GM19238 (cell line): ENCODE results near the gene FBLN5.
"Not testable (repeated sequence)": the region's sequence is repeated elsewhere in the genome, so short reads cannot be mapped to it uniquely, and the experiment has no call there.

Experiments
- DNase-seq: peaks from one replicate; pipeline ENCODE4 v3.0.0; 2011; ENCODE audit warnings: low spot score; ENCODE audit not compliant: insufficient read length

FBLN5 gene

DNA sequence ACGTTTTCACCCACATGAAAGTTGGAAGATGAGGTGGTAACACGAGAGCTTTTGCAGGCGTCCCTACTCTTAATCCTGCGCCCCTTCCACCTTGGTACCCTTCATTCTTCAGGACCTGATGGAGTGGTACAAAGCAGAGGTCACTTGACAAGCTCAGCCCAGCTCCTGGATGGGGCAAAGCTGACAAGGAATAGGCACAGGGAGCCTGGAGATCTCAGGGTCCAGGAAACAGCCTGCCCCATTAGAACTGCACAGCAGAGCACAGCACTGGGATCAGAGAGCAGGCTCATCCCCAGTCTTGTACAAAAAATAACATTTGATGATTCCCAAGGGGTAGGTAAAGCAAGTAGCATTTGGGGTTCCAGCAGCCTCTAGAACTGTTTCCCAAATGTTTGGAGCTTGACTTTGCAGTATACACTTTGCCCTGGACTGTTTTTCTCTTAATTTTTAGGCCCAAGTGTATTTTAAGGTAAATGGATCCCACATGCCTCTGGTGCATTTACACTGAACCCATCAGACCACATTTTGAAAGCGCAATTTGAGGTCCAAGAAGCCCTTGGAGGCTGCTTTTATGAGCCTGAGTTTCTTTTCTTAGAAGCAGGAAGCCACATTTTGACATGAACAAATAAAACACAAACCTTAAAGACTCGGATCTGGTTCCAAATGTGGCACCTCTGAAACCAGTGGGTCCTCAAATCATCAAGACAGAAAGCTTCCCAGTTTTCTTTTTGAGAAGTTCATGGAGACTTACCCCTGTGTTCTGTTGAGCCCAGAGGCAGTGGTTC is 80.8 kb downstream of the FBLN5 start:
- no peak for DNase-seq

DNA sequence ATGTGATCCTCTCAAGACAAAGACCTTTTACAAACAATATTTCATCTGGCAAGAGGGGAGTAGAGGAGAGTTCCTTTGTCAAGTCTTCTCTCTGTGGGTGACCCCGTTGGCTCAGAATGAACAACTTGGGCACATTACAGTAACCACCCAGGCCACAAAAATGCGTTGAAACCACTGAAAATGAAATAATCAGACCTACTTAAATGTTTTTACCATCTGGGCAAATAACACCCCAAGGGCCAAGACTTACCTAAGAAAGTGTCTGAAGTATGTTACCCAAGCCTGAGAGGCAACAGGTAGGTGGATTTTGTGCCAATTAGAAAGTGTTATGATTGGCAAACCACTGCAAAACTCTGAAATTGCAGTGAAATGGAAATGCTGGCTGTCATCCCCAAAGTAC is 81.4 kb downstream of the FBLN5 start:
- DNase-seq = no peak

DNA sequence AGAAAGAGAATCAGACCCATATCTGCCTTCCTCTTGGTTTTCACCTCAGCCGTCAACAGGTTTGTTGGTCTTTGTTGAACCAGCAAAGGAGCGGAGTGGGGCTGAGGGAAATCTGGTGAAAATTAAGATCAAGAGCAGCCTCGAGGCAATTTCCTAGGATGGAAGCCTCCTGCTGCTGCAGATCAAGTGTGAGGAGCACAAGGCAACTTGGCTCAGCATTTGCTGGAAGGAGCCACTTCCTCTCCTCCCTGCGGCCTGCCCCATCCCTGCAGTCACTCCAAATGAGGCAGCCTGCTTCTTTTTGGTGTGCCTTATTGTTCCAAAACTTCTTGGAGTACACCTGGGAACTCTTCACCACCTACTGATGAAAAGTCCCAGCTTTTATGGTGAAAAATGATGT is 85.1 kb downstream of the FBLN5 start:
- DNase-seq = no peak

DNA sequence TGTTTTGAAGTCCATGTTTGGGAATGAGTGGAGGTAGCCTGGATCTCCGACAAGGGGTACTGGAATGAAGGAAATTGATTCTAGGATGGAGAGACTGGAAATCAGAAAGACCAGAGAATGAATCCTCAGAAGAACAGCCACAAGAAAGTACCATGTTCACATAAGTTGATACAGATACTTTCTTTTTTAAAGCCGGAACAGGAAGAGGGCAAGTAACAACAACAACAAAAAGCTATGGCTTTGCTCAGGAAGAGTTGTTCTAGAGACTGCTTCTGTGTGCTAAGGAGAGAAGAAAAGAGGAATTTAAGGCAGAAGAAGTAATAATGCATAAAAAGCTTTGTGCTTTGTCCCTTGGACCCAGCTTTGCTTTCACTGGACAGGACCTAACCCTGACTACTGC is 86.4 kb downstream of the FBLN5 start:
- DNase-seq = no peak

DNA sequence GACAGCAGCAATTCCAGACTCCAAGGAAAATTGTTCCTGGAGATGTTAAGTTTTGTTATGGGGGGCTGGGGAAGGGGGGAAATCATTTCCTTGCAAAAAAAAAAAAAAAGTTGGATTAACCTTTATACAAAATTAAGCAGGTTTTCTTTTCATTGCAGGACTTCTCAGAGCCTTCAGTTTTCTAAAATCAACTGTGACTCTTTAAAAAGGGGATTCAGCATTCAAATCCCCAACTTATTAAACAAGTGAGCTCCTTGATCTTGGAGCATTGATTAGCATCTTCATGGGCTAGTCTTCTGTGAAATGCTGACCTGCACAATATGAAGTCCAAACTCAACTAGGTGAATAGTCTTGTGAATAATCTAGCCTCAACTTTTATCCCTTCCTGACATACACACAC is 87.3 kb downstream of the FBLN5 start:
- no peak for DNase-seq

DNA sequence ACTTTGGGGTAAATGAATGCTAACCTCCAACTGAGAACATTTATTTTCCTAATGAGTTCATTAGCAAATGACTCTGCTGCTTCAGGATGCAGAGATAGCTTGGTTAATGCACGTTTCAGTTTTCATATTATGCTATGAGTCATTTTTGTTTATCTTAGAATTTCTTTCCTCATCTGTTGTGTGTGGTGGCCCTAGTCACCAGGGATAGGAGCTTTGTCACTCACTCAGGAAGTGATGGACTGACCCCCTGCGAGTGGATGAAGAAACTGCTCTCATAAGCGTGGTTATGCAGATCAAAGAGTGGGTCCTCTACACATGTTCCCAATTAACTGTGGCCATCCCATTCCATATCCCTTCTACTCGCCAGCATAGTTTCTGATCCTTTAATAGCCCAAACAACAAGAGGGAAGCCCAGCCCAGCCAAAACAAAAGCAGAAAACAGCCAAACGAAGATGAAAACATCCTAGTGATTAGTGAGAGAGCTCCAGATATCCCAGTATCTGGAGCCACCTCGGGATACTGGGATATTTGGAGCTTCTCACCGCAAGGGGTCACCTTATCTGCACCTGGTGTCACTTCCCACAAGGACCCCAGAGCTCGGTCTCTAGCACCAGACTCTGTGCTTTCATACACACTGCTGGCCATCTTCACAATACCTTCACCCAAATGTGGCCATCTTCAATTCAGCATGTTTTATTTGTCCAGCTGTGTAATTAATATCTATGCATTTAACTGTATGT is 88.8 kb downstream of the FBLN5 start:
- peak; percentile 27 for DNase-seq

DNA sequence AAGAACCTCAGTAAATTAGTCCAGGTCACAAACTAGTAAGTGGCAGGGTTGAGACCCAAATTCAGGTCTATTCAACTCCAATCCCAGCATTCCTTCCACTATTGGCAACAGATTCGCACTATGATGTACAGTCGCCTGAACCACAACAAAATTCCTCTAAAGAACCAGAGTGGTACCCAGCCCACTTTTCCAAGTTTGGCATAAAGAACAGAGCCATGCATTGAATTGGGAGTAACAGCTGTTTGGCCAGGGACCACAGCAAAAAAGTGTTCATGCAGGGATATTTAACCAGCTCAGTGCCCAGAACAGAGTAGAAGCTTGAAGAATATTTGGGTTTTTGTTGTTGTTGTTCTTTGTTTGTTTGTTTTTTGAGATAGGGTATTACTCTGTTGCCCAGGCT is 89.9 kb downstream of the FBLN5 start:
- no peak for DNase-seq

DNA sequence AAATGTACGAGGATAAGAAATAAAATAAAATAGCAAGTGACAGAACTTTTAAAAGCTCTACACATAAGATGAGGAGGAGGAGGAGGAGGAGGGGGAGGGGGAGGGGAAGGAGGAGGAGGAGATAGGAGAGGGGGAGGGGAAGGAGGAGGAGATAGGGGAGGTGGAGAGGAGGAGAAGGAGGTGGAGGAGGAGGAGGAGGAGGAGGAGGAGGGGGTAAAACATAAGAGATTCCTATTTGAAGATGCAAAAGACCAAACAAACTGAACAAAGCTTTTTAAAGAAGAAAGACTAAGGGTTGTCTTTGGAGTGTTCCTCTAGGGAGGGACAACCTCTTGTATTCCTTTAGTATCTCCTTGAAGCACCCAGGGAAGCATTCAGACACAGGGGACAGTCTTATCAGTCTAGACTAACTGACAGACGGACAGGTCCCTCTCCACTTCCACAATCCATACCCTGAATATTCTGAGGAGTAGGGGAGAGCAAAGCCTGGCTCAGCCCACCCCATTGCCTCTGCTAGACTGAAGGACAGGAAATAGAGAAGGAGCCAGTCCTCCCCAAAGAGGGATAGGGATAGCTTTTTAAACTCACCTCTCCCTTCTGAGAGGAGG is 93.1 kb downstream of the FBLN5 start:
- DNase-seq = no peak

DNA sequence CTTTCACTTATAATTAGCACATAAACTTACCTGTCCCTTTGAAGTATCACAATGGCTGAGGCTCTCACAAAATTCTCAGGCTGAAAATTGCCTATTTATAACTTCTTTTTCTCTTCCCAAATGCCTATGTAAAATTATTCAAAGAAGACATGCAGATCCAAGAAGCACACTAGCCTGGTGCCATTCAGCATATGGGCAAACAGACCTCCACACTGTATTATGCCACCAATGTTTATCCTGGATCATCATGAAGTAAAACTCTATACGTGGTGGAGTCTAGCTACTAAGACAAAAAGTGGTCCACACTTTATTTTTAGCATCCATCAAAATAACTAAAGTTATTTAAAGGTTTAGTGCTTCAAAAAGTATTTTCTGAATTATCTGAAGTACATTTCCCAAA is 95.9 kb downstream of the FBLN5 start:
- no peak for DNase-seq

DNA sequence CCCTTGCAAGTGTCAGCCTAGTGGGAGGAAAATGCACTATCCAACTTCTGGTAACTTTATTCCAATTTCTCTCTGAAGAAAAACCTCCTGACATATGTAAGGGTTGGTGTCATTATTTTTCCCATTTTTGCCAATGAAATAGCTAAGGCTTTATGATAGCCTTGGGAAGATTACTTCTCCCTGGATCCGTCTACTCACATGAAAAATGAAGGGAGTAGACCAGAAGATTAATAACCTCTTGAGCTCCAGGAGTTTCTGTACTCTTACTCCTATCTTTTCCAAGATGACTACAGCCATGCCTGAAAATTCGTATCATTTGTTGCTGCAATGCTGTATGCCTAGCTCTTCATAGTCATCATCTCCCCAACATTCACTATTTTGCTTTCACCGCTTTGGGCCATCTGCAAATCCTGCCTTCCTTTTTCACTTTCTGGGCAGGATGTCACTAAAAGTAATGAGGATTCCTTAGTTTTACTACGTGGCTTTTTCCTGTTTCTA is 98.9 kb downstream of the FBLN5 start:
- no peak for DNase-seq

DNA sequence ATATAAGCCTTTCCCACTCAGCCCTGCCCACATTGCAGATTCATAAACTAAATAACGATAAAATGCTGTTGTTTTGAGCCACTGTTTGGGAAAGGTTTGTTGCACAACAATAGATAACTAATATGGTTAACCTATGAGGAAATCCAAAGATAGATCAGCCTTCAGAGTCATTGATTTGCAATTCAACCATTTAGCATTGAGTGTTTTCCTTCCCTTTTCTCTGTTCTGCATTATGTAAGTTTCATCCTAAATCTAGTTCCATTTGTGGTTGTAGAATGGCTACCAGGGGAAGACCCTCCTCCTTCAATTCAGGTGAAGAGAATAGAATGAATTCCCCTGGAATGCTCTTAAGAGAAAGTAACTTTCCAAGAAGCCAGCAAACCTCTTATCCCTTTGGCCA is 99.8 kb downstream of the FBLN5 start:
- no peak for DNase-seq

DNA sequence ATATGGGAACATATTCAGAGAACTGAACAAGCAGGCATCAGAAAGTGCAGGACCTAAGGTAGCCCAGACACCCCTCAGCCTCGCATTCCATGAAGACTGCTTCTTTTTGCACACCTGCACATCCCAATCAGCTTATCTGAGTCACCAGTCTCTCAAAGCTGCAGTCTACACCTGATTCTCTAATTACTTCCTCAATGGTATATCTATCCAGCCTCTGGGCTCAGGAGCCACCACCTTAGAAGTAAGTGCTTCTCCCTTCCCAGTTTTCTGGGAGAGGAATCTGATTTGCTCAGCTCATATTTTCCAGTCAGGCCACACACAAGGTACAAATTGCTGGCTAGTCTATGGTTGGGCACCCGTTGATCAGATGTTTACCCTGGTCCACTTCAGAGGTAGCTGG is 101.8 kb downstream of the FBLN5 start:
- no peak for DNase-seq

DNA sequence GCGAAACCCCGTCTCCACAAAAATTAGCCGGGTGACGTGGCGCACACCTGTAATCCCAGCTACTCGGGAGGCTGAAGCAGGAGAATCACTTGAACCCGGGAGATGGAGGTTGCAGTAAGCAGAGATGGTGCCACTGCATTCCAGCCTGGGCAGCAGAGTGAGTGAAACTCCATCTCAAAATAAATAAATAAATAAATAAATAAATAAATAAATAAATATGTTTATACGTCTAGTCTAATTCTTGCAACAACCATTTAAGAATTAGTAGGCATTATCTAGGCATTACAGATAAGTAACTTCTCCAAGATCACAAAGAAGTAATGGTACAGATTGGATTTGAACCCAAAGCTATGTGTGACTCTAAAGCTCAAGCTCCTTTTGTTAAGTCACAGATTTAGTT is 102.4 kb downstream of the FBLN5 start:
- DNase-seq = not testable (repeated sequence)

DNA sequence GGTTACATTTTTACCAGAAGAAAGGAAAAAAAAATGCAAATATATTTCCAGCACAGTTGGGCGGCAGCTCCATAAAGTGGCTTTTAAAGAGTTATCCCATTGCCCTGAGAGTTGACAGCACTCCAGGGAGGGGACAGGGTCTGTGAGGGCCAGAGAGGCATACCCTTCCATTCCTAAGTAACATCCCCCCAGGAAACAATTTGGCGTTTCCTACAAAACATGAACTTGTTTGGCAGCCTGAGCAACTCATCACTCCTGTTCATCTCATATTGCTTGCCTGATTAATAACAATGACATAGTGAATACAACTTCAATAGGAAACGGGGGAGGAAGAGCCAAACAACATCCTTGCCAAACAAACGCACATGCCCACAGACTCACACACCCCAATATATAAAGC is 103.5 kb downstream of the FBLN5 start:
- no peak for DNase-seq

DNA sequence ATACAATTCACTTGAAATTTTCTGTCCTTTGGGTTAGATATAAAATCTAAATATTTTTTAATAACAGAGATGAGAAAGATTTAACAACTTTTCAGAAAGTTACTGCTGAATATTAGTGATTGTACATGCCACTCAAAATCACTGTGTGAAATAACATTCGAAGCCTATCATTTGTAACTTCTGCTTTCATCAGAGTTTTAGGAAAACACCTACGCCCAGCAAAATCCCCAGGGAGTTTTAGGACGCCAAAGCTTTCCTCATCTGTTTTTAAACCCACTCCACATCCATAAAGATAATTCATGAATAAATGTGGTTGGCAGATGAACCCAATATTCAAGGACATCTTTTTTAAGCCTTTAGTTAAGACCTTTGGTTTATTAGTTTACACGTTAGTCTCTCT is 104.1 kb downstream of the FBLN5 start:
- no peak for DNase-seq

DNA sequence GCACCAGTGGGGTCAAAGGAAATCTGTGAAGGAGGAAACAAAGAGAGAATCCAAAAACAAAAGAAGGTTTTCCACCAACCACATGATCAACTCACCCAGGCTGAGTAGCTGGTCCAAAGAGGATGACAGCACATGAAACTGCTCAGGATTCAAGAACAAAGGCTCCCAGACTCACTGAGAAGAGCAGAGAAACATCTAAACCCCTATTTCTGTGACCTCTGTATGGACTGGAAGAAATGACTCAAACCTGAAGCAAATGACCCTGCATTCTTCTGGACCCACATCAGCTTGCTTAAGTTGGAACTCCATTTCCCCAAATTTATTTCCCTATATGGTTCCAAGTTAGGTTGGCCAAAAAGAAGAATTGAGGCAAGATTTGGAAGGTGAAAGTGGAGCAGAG is 106.4 kb downstream of the FBLN5 start:
- DNase-seq = no peak

DNA sequence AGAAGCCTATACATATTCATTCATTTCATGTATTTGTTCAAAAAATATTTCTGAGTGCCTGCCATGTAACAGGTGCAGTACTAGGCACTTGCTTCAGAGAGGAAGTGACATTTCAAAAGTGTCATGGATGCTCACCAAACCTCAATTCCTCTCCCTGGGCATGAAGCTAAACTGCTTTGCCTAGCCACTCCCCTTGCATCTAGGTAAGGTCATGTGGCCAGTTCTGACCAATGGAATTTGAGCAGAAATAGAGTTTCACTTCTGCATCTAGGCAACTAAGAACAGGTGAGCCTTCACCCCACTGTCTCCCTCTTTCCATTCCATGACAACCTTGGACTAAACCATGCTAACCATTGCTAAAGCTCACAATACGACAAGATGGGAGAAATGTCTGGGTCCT is 107.7 kb downstream of the FBLN5 start:
- no peak for DNase-seq

DNA sequence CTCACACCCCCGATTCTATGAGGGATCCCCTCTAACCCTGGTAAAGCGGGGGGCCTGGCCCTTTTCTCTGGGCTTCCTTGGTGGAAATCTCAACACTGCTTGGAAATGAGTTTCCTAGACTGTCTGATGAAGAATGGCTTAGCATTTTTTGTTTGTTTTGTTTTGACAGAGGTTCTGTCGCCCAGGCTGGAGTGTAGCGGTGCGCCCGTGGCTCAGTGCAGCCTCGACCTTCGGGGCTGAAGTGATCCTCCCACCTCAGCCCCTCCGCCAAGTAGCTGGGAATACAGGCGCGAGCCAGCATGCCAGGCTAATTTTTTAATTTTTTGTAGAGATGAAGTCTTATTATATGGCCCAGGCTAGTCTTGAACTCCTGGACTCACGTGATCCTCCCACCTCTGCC is 110.4 kb downstream of the FBLN5 start:
- no peak for DNase-seq

DNA sequence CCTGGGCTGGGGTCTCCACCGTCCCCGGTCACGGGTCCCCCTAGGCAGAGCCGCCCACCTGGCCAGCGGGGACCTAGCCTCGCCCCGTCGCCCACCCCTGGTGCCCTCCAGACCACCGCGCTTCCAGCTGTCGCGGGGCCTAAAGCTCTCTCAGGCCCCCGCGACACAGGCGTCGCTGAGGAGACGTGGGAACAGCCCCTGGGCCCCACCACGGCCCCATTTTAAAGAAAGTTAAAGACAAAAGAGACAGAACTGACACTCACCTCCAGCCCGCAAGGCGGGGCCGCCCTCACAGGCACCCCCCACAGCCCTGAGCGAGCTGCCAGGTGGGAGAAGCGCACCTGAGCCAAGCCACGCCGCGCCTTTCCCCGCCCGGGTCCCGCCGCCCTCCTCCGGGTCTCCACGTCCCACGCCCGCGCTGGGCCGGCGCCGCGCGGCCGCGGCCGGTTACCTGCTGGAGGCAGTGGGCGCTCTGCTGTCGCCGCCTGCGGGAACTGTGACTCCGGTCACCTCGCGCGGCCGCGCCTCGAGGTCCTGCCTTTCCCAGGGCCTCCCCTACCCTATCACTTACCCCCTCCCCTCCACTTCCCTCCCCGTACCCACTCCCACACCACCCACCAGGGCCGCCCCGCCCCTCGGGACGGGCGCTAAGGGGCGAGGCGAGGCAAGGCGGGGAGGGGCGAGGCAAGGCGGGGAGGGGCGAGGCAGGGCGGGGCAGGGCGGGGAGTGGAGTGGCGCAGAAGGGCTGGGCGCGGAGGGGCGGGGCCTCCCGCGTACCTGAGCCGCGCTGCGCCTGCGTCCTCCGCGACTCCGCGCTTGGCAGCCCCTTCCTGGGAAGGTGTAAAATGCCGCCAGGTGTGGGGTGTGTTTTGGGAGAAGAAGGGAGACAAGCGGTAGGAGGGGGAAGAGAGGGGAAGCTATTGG is 111.3 kb downstream of the FBLN5 start:
- DNase-seq = peak; percentile 71

DNA sequence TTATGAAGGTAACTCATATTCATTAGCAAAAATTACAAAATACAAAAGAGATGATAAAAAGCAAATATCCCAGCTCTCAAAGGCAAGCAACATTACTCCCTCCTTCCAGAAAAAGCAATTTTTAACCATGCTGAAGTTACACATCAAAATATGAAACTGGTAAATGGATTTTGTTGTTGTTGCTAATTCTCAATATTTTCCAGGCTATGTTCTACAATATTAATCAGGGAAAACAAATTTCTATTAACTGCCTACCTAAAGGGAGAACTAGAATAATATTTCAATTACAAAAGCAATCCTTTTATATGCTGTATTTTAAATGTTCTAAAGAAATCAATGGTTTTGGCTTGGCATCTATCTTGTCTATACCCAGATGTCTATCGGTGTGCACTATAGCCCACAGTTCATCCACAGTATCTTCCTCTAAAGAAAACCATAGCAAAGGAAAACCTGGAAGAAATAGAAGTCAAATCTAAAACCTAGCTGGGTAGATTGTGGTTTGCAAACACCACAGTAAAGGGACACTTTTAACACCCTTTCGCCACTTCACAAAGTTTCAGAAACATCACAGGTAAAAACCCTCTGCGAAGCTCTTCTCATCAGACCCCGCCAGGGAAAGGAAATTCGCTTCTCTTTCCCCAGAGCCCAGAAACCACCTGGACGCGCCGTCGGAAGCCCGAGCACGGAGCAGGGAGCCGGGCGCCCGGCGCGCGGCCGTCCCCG is 112.1 kb downstream of the FBLN5 start:
- no peak for DNase-seq

DNA sequence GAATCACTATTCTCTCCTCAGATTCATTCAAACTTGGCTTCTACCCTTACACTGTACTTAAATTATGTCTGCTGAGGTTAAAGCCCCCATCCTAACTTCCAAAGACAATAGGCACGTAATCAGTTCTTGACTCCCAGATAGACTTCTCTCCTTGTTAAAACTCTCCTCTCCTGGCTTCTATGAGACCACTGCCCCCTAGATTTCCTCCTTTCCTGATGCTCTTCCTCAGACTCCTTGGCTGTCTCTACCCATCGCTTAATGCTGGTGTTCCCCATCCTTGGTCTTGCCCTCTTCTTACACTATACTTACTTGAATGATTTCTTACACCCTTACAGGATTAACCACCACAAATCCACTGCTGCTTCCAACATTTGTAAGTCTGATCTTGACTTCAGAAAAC is 112.9 kb downstream of the FBLN5 start:
- no peak for DNase-seq
